Lung (tissue), 12 donors: Measurements from ENCODE around the gene PLA2G6. TPM values are rescaled to one million over a fixed set of nuclear protein-coding genes. Genes with fewer than 3 reads are reported as not detected.

Experiments
- ATAC-seq: fragments of 200-7000 bp; cut with Tn5 transposase; one replicate; pipeline ENCODE4 v1.9.1; 2020; ENCODE audit warnings: moderate number of reproducible peaks; ENCODE audit not compliant: insufficient read depth, low FRiP score
- DNase-seq, 3 donors: peaks; one replicate each; pipeline ENCODE4 v3.0.0-alpha.2; 2013 to 2017
- H3K27ac ChIP-seq, 2 donors: one replicate each; pipeline ENCODE4 v1.5.1; 2013; ENCODE audit warnings: mild to moderate bottlenecking in 2 of 2, moderate library complexity in 2 of 2, control low read depth in 1 of 2, inconsistent platforms in 1 of 2, low read depth in 1 of 2, low read length in 1 of 2
- H3K27me3 ChIP-seq, 3 donors: one replicate each; pipeline ENCODE4 v1.5.1; 2013; ENCODE audit warnings: low read length in 2 of 3; ENCODE audit not compliant: control insufficient read depth in 3 of 3, insufficient read depth in 3 of 3
- H3K36me3 ChIP-seq, 4 donors: one replicate each; pipeline ENCODE4 v1.5.1; 2013; ENCODE audit warnings: low read length in 4 of 4, mild to moderate bottlenecking in 1 of 4, moderate library complexity in 1 of 4; ENCODE audit not compliant: control insufficient read depth in 4 of 4, insufficient read depth in 4 of 4
- H3K4me1 ChIP-seq, 5 donors: one replicate each; pipeline ENCODE4 v1.5.1; 2013; ENCODE audit warnings: low read length in 5 of 5, mild to moderate bottlenecking in 2 of 5, moderate library complexity in 1 of 5; ENCODE audit not compliant: control insufficient read depth in 5 of 5, insufficient read depth in 5 of 5
- H3K4me3 ChIP-seq: one replicate; pipeline ENCODE4 v1.5.1; 2013; ENCODE audit warnings: mild to moderate bottlenecking, control low read depth, moderate library complexity
- H3K9ac ChIP-seq, 2 donors: one replicate each; pipeline ENCODE4 v1.5.1; 2013; ENCODE audit warnings: low read length in 2 of 2, control low read depth in 1 of 2; ENCODE audit not compliant: insufficient read depth in 1 of 2
- H3K9me3 ChIP-seq, 4 donors: one replicate each; pipeline ENCODE4 v1.5.1; 2013; ENCODE audit warnings: low read length in 3 of 4, mild to moderate bottlenecking in 1 of 4, moderate library complexity in 1 of 4; ENCODE audit not compliant: control insufficient read depth in 4 of 4, insufficient read depth in 3 of 4
- WGBS, 2 donors: extraction: QIAGEN DNeasy Blood & Tissue Kit; methylation state at CpG; one replicate each; pipeline ENCODE4 v1.1.7; 2013; 5-methylcytosine and 5-hydroxymethylcytosine counted together
- polyA plus RNA-seq, 2 donors: library from polyadenylated mRNA; stranded (reverse); fragments of 200-250 nt; gene quantifications; one replicate each; pipeline ENCODE4 v1.2.1, GENCODE V29; 2013
- total RNA-seq, 2 donors: library from RNA; depleted of rRNA in 1 of 2; stranded (reverse); fragments of >200 nt in 1 of 2; gene quantifications; one replicate each; pipeline ENCODE4 v1.2.1, GENCODE V29; 2014 to 2021
- TF ChIP-seq, protein P1 (sequence below): IDR thresholded peaks from 2 replicates; pipeline ENCODE4 v1.5.1; 2012; ENCODE audit warnings: mild to moderate bottlenecking; ENCODE audit errors: control extremely low read depth, extremely low read depth
- donor health status: control.
- donor health status: control.
- donor health status: Bipolar disorder and iron deficiency.
- donor health status: healthy.
- donor health status: DM: yes; HTN: yes; CAD: no.

PLA2G6 gene
- total and polyA plus RNA-seq, 4 donors: 11.9 to 73.5 (median 37.3) TPM

DNA sequence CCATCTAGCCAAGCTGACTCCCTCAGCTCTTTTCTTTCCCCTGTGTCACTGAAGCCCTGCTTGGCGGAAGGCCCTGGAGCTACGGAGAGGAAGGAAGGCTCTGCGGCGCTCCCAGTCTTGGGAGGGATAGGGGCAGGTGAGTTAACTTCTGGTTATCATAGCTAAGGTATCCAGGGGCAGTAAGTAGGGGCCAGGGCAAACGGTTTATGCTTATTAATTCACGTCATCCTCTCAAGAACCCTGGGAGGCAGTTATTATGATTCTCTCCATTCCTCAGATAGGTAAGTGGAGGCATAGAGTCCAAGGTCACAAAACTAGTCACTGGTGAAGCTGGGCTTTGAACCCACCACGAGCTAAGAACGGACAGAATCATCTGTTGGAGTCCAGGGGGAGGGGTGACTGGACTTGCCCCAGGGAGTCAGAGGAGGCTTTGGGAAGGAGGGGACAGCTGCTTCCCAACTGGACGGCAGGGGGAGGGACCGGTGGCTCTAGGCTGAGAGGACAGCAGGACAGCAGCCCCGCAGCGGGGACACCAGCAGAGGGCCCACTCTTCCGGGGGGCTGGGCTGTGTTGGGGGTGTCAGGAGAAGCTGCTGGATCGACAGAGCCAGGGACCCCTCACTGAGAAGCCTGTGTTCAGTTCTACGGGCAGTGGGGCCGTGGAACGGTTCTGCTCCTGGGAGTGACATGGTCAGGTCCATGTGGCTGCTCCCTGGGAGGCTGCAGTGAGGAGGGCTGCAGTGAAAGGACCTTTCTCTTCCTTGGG lies 74.6 kb downstream of the PLA2G6 start:
- Histone ChIP-seq H3K27ac (no peak overlapping the region), H3K4me1 (peaks cover 0 to 6% (median 0%) of the 10 kb centered on the region in 5 donors), H3K9me3 (no peaks in the 10 kb centered on the region), H3K36me3 (peaks cover 0 to 2% (median 0%) of the 10 kb centered on the region in 4 donors), H3K9ac (no peak overlapping the region), H3K4me3 (no peak overlapping the region), H3K27me3 (no peaks in the 10 kb centered on the region)
- no peak for DNase-seq
- WGBS, 2 donors: 84 to 87% methylated on average over 17 of the region's 17 CpGs
- ATAC-seq: no peak
- TF ChIP-seq, protein P1, sequence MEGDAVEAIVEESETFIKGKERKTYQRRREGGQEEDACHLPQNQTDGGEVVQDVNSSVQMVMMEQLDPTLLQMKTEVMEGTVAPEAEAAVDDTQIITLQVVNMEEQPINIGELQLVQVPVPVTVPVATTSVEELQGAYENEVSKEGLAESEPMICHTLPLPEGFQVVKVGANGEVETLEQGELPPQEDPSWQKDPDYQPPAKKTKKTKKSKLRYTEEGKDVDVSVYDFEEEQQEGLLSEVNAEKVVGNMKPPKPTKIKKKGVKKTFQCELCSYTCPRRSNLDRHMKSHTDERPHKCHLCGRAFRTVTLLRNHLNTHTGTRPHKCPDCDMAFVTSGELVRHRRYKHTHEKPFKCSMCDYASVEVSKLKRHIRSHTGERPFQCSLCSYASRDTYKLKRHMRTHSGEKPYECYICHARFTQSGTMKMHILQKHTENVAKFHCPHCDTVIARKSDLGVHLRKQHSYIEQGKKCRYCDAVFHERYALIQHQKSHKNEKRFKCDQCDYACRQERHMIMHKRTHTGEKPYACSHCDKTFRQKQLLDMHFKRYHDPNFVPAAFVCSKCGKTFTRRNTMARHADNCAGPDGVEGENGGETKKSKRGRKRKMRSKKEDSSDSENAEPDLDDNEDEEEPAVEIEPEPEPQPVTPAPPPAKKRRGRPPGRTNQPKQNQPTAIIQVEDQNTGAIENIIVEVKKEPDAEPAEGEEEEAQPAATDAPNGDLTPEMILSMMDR: no peak

DNA sequence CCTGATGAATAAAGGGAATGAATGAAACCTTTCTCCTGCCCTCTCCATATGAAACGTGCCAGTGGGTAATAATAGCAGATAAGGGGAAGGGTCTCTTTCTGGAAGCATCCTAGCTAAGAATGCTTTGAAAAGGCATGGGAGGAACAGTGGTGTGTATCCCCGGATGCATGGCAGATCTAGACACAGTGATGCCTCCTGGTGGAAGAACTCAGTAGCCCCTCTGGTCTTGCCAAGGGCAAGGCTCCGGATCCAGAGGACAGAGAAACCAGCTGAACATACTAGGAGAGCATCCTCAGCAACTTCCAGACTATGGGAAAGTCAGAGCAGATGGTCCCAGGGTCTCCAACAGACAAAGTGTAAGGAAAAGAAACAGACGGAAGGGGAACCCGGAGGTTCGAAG lies 77.5 kb downstream of the PLA2G6 start:
- Histone ChIP-seq H3K9me3 (no peaks in the 10 kb centered on the region), H3K4me1 (peaks cover 0 to 6% (median 0%) of the 10 kb centered on the region in 5 donors), H3K4me3 (no peak overlapping the region), H3K27ac (no peak overlapping the region), H3K27me3 (no peaks in the 10 kb centered on the region), H3K36me3 (peaks cover 0 to 2% (median 0%) of the 10 kb centered on the region in 4 donors), H3K9ac (no peak overlapping the region)
- 86 to 92% methylated on average over 6 of the region's 6 CpGs for WGBS, 2 donors
- TF ChIP-seq, protein P1: no peak
- ATAC-seq (no peak), DNase-seq (no peak)

DNA sequence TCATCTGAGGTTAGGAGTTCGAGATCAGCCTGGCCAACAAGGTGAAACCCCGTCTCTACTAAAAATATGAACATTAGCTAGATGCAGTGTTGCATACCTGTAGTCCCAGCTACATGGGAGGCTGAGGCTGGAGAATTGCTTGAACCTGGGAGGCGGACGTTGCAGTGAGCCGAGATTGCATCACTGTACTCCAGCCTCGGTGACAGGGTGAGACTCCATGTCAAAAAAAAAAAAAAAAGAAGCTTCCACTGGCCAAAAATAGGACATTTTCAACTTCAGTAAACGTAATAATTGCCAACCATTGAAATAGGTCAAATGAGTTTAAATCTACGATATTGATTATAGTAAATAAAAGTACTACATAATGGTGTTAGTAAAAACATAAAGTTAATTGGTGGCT lies 78.0 kb downstream of the PLA2G6 start:
- H3K4me3 ChIP-seq: no peak overlapping the region
- H3K9me3 ChIP-seq: no peaks in the 10 kb centered on the region
- 69 to 78% methylated on average over 8 of the region's 8 CpGs for WGBS, 2 donors
- ATAC-seq (no peak), DNase-seq (no peak)
- TF ChIP-seq, protein P1: no peak
- H3K9ac ChIP-seq: no peak overlapping the region
- H3K36me3 ChIP-seq: peaks cover 0 to 2% (median 0%) of the 10 kb centered on the region in 4 donors
- H3K27ac ChIP-seq: no peak overlapping the region
- peaks cover 0 to 6% (median 0%) of the 10 kb centered on the region in 5 donors for H3K4me1 ChIP-seq
- H3K27me3 ChIP-seq: no peaks in the 10 kb centered on the region
